HG02571 (cell line): ENCODE data around the gene KIF14.

Experiments used
- ATAC-seq: cut with Tn5 transposase; IDR thresholded peaks from one replicate; pipeline ENCODE4 v1.9.1; 2021; ENCODE audit warnings: mild to moderate bottlenecking, moderate library complexity; ENCODE audit not compliant: unreplicated experiment

KIF14 gene, protein sequence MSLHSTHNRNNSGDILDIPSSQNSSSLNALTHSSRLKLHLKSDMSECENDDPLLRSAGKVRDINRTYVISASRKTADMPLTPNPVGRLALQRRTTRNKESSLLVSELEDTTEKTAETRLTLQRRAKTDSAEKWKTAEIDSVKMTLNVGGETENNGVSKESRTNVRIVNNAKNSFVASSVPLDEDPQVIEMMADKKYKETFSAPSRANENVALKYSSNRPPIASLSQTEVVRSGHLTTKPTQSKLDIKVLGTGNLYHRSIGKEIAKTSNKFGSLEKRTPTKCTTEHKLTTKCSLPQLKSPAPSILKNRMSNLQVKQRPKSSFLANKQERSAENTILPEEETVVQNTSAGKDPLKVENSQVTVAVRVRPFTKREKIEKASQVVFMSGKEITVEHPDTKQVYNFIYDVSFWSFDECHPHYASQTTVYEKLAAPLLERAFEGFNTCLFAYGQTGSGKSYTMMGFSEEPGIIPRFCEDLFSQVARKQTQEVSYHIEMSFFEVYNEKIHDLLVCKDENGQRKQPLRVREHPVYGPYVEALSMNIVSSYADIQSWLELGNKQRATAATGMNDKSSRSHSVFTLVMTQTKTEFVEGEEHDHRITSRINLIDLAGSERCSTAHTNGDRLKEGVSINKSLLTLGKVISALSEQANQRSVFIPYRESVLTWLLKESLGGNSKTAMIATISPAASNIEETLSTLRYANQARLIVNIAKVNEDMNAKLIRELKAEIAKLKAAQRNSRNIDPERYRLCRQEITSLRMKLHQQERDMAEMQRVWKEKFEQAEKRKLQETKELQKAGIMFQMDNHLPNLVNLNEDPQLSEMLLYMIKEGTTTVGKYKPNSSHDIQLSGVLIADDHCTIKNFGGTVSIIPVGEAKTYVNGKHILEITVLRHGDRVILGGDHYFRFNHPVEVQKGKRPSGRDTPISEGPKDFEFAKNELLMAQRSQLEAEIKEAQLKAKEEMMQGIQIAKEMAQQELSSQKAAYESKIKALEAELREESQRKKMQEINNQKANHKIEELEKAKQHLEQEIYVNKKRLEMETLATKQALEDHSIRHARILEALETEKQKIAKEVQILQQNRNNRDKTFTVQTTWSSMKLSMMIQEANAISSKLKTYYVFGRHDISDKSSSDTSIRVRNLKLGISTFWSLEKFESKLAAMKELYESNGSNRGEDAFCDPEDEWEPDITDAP (N-terminal part only)

DNA sequence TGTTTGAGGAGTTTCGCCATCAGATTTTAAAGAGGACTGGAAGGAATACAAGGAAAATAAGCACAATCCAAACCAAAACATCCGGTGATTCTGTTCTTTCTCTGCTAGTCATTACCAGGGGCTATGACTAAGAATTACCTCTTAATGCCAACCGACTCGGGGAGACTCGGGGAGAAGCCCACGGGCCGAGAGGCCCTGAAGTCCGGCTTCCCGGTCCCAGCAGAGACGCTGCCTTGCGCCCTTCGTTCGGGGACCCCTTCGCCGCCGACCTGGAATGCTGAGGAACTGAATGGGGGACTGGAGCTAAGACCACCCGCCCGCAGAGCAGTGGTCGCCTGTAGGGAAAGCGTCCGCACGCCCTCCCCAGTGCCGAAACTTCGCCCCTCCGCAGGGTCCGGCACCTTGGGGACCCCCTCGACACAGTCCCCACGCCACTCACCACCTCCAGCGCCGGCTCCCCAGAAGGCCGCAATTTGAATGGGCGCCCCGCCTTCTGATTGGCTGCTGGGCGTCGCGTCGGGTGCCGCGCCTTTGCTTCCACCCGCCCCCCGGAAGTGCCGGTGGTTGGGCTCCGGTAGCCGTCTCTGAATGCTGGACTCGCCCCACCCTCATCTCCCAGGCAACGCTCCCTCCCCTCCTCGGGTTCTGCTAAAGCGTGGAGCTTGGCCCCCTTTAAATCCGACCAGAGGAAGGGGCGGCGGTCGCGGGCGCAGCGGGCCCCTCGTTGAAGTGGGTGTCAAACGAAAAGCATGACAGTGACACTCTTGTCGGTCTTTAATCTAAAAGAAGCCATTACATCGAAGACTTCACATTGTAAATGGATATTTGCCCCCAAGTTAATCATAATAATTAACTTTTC, at the start of gene KIF14:
Gene KIF14 (minus strand): TSS at position 479 of the 859 bp plus-strand sequence. CDS start 2,028 bp downstream, outside the sequence.
- peak; percentile 95 for ATAC-seq

GRCh38 chr1:200669314-200670241, 49.0 kb upstream of the KIF14 start, which contains the start of gene DDX59:
Gene DDX59, minus strand, starts transcription at chr1:200669907. Its CDS starts 3,167 bp downstream, at chr1:200666740.
- ATAC-seq = peak; percentile 87

- no peak for ATAC-seq
These were observed 48.2 kb upstream of the KIF14 start for GRCh38 chr1:200668514-200669313.

DNA sequence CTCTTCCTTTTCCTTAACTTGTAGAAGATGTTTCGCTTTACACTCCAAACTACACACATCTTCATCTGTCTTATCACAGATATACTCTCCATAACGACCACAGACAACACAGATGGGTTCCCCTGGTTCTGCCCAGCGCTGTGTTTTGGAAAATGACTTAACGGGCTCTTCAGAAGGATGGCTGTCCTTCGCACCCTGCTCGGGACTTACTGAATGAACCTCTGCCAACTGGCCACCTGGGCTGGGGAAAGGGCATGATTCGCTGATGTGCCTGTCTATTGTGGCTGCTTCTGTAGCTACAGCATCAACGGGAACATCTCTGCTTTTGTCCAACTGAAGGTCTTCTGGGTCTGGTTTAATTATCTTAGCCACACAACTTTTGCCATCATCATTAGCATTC, 45.8 kb upstream of the KIF14 start:
- ATAC-seq = no peak

DNA sequence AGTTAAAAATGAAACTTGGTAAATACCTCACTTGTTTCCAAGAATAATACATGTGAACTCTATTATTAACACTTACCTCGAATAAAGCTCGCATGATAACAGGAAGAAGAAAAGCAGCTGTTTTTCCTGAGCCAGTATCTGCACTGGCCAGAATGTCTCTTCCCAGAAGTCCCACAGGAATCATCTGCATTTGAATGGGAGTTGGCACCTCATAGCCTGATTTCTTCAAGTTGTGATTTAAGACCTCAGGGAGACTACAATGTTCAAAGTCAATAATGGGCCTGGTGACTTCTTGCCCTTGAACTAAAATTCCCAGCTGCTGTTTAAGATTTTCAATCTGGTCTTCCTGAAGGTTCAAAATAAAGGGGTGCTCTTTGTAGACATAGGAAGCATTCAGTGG, 45.3 kb upstream of the KIF14 start:
- ATAC-seq = no peak

- ATAC-seq = no peak
These were observed 40.2 kb upstream of the KIF14 start for GRCh38 chr1:200660719-200661118.

- ATAC-seq = no peak
These were observed 38.7 kb upstream of the KIF14 start for GRCh38 chr1:200659269-200659668.

- ATAC-seq = no peak
These were observed 37.7 kb upstream of the KIF14 start for GRCh38 chr1:200658037-200658818.

DNA sequence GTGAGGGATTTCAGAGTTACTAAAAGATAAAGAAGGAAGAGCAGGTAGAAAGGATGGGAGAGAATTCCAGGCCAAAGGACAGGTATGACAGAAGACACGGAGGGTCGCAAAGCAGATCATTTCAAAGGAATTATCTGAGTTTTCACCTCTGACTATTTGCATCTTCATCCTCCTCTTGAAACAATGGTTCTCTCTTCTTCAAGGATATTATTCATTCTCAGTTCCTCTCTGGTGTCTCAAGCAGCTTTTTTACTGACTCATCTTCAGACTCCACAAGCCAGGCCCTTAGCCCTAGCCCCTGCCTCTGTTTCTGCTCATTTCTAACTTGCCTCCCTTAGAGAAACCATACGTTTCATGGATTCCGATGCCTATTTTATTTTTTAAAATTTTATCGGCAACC, 34.1 kb upstream of the KIF14 start:
- ATAC-seq = peak; percentile 91

- ATAC-seq = no peak
These were observed 32.5 kb upstream of the KIF14 start for GRCh38 chr1:200653022-200653462.

DNA sequence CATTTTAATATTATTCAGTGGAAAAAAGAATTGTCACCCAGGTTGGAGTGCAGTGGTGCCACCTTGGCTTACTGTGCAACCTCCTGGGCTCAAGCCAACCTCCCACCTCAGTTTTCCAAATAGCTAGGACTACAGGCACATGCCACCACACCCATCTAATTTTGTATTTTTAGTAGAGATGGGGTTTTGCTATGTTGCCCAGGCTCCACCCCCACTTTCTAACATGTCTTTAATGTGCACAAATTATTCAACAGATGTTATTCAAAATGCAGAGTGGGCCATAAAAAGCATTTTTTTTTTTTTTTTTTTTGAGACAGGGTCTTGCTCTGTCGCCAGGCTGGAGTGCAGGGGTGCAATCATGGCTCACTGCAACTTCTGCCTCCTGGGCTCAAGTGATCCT, 31.8 kb upstream of the KIF14 start:
- ATAC-seq = no peak

GRCh38 chr1:200646515-200646914, 26.0 kb upstream of the KIF14 start:
- no peak for ATAC-seq

- no peak for ATAC-seq
These were observed 23.5 kb upstream of the KIF14 start for GRCh38 chr1:200644021-200644420.

DNA sequence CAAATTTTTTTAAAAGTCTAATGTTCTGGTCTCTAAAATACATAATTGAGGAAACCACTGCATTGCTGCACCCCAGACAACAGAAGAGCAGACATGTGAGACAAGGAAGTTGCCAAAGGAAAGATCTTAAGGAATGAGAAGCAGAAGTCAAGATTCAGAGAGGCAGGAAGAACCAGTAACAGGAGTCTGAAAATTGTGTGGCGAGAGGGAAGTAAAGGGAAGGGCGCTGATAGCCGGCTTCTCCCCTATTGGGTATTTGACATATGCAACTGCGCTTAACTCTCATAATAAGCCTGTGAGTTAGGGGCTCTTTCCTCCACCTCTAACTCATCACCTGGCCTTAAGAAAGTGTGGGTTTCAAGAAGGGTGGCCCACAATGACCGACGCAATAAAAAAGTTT, 21.9 kb upstream of the KIF14 start:
- ATAC-seq = no peak

DNA sequence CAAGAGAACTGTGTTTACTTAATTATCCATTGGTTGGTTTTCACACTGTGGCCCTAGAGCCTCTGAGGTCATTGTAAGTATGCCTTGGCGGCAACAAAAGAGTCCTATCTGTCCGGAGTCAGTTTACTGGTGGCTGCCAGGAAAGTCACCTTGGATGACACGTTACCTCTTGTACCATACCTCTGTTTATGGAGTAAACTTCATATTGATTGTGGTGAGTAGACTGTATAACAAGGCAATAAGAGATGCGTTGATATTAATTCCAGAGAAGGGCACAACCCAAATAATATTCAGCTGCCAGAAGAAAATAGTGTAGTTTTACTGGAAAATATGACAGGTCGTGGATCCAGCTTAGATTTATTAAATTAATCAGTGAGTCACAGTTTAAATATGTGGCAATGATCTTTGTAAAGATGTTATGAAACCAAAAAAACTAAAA, 20.4 kb upstream of the KIF14 start:
- ATAC-seq = no peak

GRCh38 chr1:200640373-200640962, 19.9 kb upstream of the KIF14 start:
- ATAC-seq = no peak

DNA sequence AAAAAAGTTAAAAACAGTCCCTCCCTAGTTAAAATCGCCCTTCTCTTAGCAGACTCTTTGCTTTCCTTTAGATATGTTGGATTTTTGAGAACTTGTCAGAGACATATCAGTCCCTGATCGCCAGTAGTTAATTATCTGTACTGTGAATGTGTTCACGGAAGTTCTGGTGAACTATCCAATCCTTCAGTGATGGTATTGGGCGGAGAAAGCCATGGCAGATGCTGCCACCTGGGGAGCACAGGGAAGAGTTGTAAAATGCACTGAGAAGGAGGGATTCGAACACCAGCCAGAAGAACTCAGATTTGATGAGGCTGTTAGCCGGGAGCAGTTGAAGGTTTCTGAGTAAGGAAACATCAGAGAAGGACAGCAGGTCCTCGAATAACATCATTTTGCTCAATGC, 17.5 kb upstream of the KIF14 start:
- no peak for ATAC-seq
